ENCODE data around the gene ARFGEF2. TPM values are rescaled to one million over a fixed set of nuclear protein-coding genes. Genes with fewer than 3 reads are reported as not detected.
A peak's percentile ranks its signal among the peaks of the same experiment; 100 is the strongest.

The ARFGEF2 gene
- total RNA-seq, 4 donors from 2014 or later = 27.2 to 45.1 (median 35.3) TPM

DNA sequence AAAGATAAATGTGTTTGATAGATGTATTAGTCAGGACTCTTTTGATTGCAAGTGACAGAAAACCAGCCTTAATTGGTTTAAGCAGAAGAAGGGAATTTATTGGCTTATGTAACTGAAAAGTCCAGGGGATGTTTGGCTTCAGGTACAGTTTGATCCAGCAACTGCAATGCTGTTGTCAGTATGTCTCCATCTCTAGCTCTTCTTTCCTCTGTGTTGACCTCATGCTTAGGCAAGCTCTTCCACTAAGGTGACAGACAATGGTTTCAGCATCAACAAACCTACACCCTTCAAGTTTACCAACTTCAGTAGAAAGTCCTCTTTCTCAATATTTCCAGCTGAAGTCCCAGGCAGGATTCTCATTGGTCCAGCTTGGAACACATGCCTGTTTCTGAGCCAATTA, 28.1 kb upstream of the ARFGEF2 start:
- DNase-seq (ENCODE audit: low spot score in 2 of 2) = no peak
- intact Hi-C loops (cut with DNase I; ENCODE audit: low total_unique reads) = no loop called here
- TF ChIP-seq, protein P1, sequence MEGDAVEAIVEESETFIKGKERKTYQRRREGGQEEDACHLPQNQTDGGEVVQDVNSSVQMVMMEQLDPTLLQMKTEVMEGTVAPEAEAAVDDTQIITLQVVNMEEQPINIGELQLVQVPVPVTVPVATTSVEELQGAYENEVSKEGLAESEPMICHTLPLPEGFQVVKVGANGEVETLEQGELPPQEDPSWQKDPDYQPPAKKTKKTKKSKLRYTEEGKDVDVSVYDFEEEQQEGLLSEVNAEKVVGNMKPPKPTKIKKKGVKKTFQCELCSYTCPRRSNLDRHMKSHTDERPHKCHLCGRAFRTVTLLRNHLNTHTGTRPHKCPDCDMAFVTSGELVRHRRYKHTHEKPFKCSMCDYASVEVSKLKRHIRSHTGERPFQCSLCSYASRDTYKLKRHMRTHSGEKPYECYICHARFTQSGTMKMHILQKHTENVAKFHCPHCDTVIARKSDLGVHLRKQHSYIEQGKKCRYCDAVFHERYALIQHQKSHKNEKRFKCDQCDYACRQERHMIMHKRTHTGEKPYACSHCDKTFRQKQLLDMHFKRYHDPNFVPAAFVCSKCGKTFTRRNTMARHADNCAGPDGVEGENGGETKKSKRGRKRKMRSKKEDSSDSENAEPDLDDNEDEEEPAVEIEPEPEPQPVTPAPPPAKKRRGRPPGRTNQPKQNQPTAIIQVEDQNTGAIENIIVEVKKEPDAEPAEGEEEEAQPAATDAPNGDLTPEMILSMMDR (IDR thresholded peaks at IDR 0.05) = no peak
- no peak for TF ChIP-seq POLR2A (IDR thresholded peaks at IDR 0.05)
- no peak overlapping the region for H3K4me3 ChIP-seq (ENCODE audit: low read depth, poor library complexity, severe bottlenecking)

- DNase-seq (ENCODE audit: low spot score in 2 of 2) = no peak
- intact Hi-C loops (cut with DNase I; ENCODE audit: low total_unique reads) = no loop called here
- WGBS, 2 donors = 44 to 48% methylated on average over 4 of the region's 4 CpGs
- H3K4me3 ChIP-seq (ENCODE audit: low read depth, poor library complexity, severe bottlenecking) = no peak overlapping the region
- TF ChIP-seq POLR2A (IDR thresholded peaks at IDR 0.05) = no peak
- TF ChIP-seq, protein P1 (IDR thresholded peaks at IDR 0.05) = no peak
Observed at GRCh38 chr20:48897305-48898010, 24.1 kb upstream of the ARFGEF2 start.

GRCh38 chr20:48898210-48898609, 23.3 kb upstream of the ARFGEF2 start:
- intact Hi-C loops (cut with DNase I; ENCODE audit: low total_unique reads) = no loop called here
- peak in 1 of 2 donors; percentile 21 for DNase-seq (ENCODE audit: low spot score in 2 of 2)
- 82 to 85% methylated on average over 10 of the region's 10 CpGs for WGBS, 2 donors
- TF ChIP-seq, protein P1 (IDR thresholded peaks at IDR 0.05) = no peak
- no peak for TF ChIP-seq POLR2A (IDR thresholded peaks at IDR 0.05)
- H3K4me3 ChIP-seq (ENCODE audit: low read depth, poor library complexity, severe bottlenecking) = no peak overlapping the region

GRCh38 chr20:48898896-48899530, 22.5 kb upstream of the ARFGEF2 start:
- DNase-seq (ENCODE audit: low spot score in 2 of 2) = peak in 1 of 2 donors; percentile 65
- H3K4me3 ChIP-seq (ENCODE audit: low read depth, poor library complexity, severe bottlenecking) = no peak overlapping the region
- TF ChIP-seq POLR2A (IDR thresholded peaks at IDR 0.05) = no peak
- TF ChIP-seq, protein P1 (IDR thresholded peaks at IDR 0.05) = no peak
- whole genome bisulfite sequencing, 2 donors = 86 to 87% methylated on average over 5 of the region's 5 CpGs
- intact Hi-C loops (cut with DNase I; ENCODE audit: low total_unique reads) = no loop called here

GRCh38 chr20:48899881-48900280, 21.6 kb upstream of the ARFGEF2 start:
- TF ChIP-seq, protein P1 (IDR thresholded peaks at IDR 0.05) = no peak
- no peak for TF ChIP-seq POLR2A (IDR thresholded peaks at IDR 0.05)
- no peak for DNase-seq (ENCODE audit: low spot score in 2 of 2)
- intact Hi-C loops (cut with DNase I; ENCODE audit: low total_unique reads) = no loop called here
- H3K4me3 ChIP-seq (ENCODE audit: low read depth, poor library complexity, severe bottlenecking) = no peak overlapping the region

Data from lower leg skin (tissue), 4 donors.